ENCODE results near the gene ZNF580. TPM values are rescaled to one million over a fixed set of nuclear protein-coding genes. Genes with fewer than 3 reads are reported as not detected.

ZNF580 gene
- total and polyA plus RNA-seq, 2 of the 8 experiments (the other 6 are each of a cell fraction or from before 2014, with no cell fraction given), result 12.0 to 24.6 TPM

DNA sequence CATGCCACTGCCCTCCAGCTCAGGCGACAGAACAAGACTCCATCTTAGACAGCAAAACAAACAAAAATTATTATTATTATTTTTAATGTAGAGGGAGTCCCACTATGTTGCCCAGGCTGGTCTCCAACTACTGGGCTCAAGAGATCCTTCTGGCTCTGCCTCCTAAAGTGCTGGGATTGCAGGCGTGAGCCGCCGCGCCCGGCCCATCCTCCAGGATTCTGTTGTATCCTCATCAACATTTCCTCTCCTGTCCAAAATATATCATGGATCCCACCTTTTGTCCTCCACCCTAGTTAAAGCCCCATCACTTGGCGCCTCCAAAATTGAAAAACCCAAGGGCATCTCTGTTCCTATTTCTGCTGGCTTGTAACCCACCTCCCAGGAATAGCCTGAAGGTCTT lies 17.7 kb upstream of the ZNF580 start:
- H3K23me2 ChIP-seq (ENCODE audit: low read depth, low read length), result no peaks in the 10 kb centered on the region
- no peak overlapping the region for H4K8ac ChIP-seq (ENCODE audit: extremely low read depth, insufficient read depth, low read length)
- no peak overlapping the region for H3K18ac ChIP-seq (ENCODE audit: extremely low read depth, low read length)
- H3K27me3 ChIP-seq (replicated peaks in 1 of 4; ENCODE audit: control insufficient read depth in 3 of 4, extremely low read depth in 1 of 4, insufficient read depth in 3 of 4, low read length in 3 of 4), result no peaks in the 10 kb centered on the region
- no peak overlapping the region for H2BK15ac ChIP-seq (ENCODE audit: low read length)
- H3K4ac ChIP-seq (replicated peaks; ENCODE audit: insufficient read length, low read depth, low read length), result no peak overlapping the region
- no peak overlapping the region for H3K23ac ChIP-seq (ENCODE audit: insufficient read length)
- 95% methylated on average over 7 of the region's 7 CpGs; no CpG with 5 or more reads in 1 of the 2 experiments for WGBS, 2 experiments (ENCODE audit: extremely low coverage in 1 of 2, insufficient coverage in 1 of 2, insufficient read length in 1 of 2, insufficient replicate concordance in 2 of 2, low coverage in 1 of 2, low lambda C conversion rate in 2 of 2, missing lambda C conversion rate in 1 of 2)
- H2BK12ac ChIP-seq (ENCODE audit: low read depth, low read length), result no peak overlapping the region
- no peak overlapping the region for H3K27ac ChIP-seq (ENCODE audit: low read depth, low read length)
- H2AK5ac ChIP-seq (ENCODE audit: low read depth, low read length), result no peak overlapping the region
- ChIA-PET CTCF (ENCODE audit: partially characterized antibody) (interaction anchor here (0.8 to 8.0 kb wide), 3 partner anchors 9 to 30 kb away, joined by 3 to 38 read pairs (median 9); partner anchors contain the start of gene ZNF865), POLR2A (ENCODE audit: partially characterized antibody) (interaction anchor here (0.9 to 6.8 kb wide), 7 partner anchors 10 to 24 kb away, joined by 3 to 32 read pairs (median 4); partner anchors contain the start of genes CCDC106, FIZ1 and ZNF865)
- H2BK20ac ChIP-seq (ENCODE audit: low read length), result no peak overlapping the region
- H3K56ac ChIP-seq (replicated peaks; ENCODE audit: insufficient read length, low read depth, low read length), result no peak overlapping the region
- no peaks in the 10 kb centered on the region for H3K79me2 ChIP-seq (ENCODE audit: control insufficient read depth in 1 of 2, insufficient read depth in 2 of 2, low read length in 2 of 2)
- no peak overlapping the region for H4K91ac ChIP-seq (replicated peaks; ENCODE audit: insufficient read length, low read length)
- no peak for TF ChIP-seq ATF2 (IDR thresholded peaks at IDR 0.05; ENCODE audit: low read length)
- no peak for TF ChIP-seq ZNF274 (IDR thresholded peaks at IDR 0.05; ENCODE audit: borderline replicate concordance, extremely low read depth, low read length)
- no peak for TF ChIP-seq JUND (IDR thresholded peaks at IDR 0.05; ENCODE audit: low read length)
- TF ChIP-seq, protein P1, sequence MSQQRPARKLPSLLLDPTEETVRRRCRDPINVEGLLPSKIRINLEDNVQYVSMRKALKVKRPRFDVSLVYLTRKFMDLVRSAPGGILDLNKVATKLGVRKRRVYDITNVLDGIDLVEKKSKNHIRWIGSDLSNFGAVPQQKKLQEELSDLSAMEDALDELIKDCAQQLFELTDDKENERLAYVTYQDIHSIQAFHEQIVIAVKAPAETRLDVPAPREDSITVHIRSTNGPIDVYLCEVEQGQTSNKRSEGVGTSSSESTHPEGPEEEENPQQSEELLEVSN (IDR thresholded peaks at IDR 0.05), result no peak
- no peak for TF ChIP-seq POU5F1 (IDR thresholded peaks at IDR 0.05; ENCODE audit: low read depth, low read length)
- TF ChIP-seq JUN (IDR thresholded peaks at IDR 0.05; ENCODE audit: low read depth, low read length), result no peak
- TF ChIP-seq YY1 (IDR thresholded peaks at IDR 0.05; ENCODE audit: low read depth, low read length), result no peak
- no peak for TF ChIP-seq NANOG (IDR thresholded peaks at IDR 0.05; ENCODE audit: insufficient read depth, low read depth, low read length, poor library complexity, severe bottlenecking)
- TF ChIP-seq CTBP2 (IDR thresholded peaks at IDR 0.05; ENCODE audit: borderline replicate concordance, insufficient read depth, insufficient read length, low read length), result no peak
- no peak overlapping the region for H4K5ac ChIP-seq (ENCODE audit: insufficient read length, low read depth, low read length)
- no peak overlapping the region for H3K9ac ChIP-seq (replicated peaks in 1 of 4; ENCODE audit: extremely low read depth in 1 of 4, low read depth in 3 of 4, low read length in 3 of 4)
- peaks cover 0 to 3% (median 0%) of the 10 kb centered on the region in 4 experiments; a peak in 3 of 7 replicates for H3K4me1 ChIP-seq (replicated peaks in 1 of 4; ENCODE audit: control insufficient read depth in 3 of 4, insufficient read depth in 4 of 4, low read length in 3 of 4)
- no peak overlapping the region for H2AFZ ChIP-seq (ENCODE audit: low read length)
- FAIRE-seq, result no peak
- no peak overlapping the region for H2BK5ac ChIP-seq (ENCODE audit: low read depth, low read length)
- no peak overlapping the region for H3K14ac ChIP-seq (ENCODE audit: insufficient read length)
- peaks cover 0 to 11% (median 1%) of the 10 kb centered on the region in 4 experiments; a peak in 4 of 8 replicates for H3K36me3 ChIP-seq (ENCODE audit: control insufficient read depth in 2 of 4, insufficient read depth in 4 of 4, low read length in 3 of 4)
- H3K4me2 ChIP-seq (ENCODE audit: insufficient read depth in 1 of 2, low read depth in 2 of 2, low read length in 2 of 2), result no peak overlapping the region; a peak in 1 of 4 replicates
- H3K9me3 ChIP-seq (ENCODE audit: insufficient read depth in 2 of 2, low read depth in 1 of 2, low read length in 1 of 2), result no peaks in the 10 kb centered on the region
- no peak overlapping the region for H2BK120ac ChIP-seq (replicated peaks; ENCODE audit: low read depth, low read length)
- no peak overlapping the region for H3K4me3 ChIP-seq (ENCODE audit: extremely low read depth in 1 of 4, insufficient read depth in 2 of 4, low read depth in 3 of 4, low read length in 4 of 4)
- DNase-seq (ENCODE audit: low read depth in 1 of 2, low spot score in 2 of 2), result no peak
- no peaks in the 10 kb centered on the region for H3K79me1 ChIP-seq (ENCODE audit: low read depth, low read length)
- peaks cover 1 to 5% of the 10 kb centered on the region in 2 experiments for H4K20me1 ChIP-seq (replicated peaks in 1 of 2; ENCODE audit: control insufficient read depth in 1 of 2, insufficient read depth in 2 of 2, low read length in 2 of 2)

Data from H1 (cell line).